NCI-H1092 (cell line): ENCODE measurements around the gene WBP11.

Experiments
- DNase-seq: peaks from one replicate; lab custom pipeline; 2025; lab: John Stamatoyannopoulos, UW

WBP11 gene

GRCh38 chr12:14803011-14803829 lies at the start of gene WBP11, which contains the start of gene C12orf60:
Gene WBP11 (minus strand): TSS chr12:14803478. CDS start chr12:14801383, 2,095 bp downstream.
Gene C12orf60 (plus strand): TSS chr12:14803670. CDS start chr12:14822936, 19,266 bp downstream.
- peak; percentile 99 for DNase-seq

DNA sequence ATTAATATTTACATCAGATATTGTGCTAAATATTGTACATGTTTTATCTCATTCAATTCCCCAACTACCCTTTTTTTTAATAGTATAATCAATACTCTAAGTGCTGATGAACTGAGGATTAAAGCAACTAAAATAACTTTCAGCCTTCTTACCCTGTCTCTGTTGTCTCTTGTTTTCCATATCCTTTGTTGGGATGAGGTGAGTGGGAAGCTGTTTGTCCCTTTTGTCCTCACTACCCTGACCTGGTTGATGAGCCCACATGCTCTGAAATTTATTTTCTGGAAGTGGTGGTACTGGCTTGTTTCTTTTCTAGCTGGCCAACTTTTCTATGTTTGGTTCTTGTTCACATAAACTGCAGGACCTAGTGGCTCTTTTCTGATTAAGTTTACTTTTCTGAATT lies 49.6 kb upstream of the WBP11 start:
- DNase-seq = no peak

- no peak for DNase-seq
These were observed 47.8 kb upstream of the WBP11 start for GRCh38 chr12:14850929-14851663.

GRCh38 chr12:14849661-14850060 lies 46.4 kb upstream of the WBP11 start:
- DNase-seq = no peak

DNA sequence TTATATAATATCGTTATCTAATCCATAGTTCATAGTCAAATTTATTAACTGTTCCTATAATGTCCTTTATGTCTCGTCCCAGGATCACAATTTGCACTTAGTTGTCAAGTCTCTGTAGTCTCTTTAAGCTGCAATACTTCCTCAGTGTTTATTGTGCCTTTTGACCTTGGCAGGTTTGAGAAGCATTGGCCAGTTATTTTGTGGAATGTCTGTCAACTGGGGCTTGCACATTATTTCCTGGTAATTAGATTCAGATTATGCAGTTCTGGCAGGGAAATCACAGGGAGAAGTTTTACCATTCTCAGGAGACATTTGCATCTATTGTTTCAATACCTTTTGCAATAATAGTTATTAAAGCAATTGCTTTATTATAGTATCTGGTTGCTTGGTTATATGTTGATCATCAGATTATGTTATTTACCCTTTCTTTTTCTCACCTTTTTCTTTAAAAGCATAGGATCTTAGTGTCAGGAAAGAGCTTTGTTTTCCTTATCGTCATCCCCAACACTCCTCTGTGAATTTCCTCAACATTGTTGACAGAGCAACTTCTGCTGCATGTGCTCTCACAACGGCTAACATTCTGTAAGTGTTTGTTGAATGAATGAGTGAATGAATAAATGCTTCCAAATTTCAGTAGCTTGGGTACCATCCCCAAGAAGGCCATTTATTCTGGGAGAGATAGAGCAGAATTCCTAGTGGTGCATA lies 43.8 kb upstream of the WBP11 start:
- no peak for DNase-seq

GRCh38 chr12:14846042-14846587 lies 42.8 kb upstream of the WBP11 start:
- DNase-seq = no peak

DNA sequence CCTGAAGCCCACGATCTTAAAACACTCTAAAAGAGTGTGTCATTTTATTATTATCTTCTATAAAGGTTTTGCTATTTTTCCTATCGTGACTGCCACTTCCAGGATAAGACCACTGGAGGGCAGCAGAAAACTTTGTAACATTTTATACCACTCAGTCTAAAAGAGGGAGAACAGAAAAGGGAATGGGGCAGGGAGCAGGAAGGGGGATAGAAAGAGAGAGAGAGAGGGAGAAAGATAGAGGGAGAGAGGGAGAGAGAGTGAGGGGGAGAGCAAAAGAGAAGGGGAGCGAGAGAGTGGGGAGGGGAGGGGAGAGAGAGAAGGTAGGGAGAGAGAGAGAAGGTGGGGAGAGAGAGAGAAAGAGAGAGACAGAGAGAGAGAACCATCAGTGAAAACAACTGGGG lies 42.1 kb upstream of the WBP11 start:
- DNase-seq = peak; percentile 32

GRCh38 chr12:14844401-14844800 lies 41.1 kb upstream of the WBP11 start:
- DNase-seq = no peak

GRCh38 chr12:14843425-14843887 lies 40.2 kb upstream of the WBP11 start, which contains the start of gene ART4:
Gene ART4 (minus strand): TSS chr12:14843526. CDS start chr12:14843113, 413 bp downstream.
- no peak for DNase-seq

DNA sequence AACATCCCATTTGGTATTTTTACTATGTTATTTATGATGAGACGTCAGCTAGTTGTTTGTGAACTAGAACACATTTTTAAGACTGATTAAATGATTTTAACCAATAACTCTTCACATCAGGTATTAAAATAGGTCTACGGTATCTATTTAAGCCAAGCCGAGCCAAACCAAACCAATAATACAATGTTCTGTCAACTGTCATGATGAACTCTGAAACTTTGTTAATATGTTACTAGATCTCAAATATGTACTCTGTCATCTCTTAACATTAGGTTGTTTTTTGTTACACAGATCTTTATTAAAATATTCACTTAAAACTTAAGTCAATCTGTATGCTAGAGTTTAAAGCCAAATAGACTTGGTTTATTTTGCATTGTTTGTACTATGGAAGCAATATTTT lies 39.0 kb upstream of the WBP11 start:
- no peak for DNase-seq

GRCh38 chr12:14841761-14842160 lies 38.5 kb upstream of the WBP11 start:
- no peak for DNase-seq

DNA sequence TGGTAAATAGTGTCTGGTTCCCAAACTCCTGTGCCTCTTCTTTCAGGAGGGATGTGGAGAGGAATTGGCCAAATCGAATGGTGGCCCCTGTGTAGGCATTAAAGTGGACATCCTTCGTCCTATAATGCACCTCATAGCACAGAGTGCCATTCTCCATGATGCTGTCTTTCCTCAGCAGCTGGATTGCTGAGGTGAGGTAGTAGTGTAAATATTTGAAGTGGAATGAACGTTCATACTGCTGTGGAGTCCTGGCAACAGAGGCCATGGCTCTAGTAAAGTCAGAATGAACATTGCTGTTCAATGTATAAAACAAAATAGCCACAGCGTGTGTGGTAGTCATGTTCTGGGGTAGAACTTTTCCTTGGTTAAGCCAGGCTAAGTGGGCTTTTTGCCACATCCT lies 37.3 kb upstream of the WBP11 start:
- DNase-seq = no peak

DNA sequence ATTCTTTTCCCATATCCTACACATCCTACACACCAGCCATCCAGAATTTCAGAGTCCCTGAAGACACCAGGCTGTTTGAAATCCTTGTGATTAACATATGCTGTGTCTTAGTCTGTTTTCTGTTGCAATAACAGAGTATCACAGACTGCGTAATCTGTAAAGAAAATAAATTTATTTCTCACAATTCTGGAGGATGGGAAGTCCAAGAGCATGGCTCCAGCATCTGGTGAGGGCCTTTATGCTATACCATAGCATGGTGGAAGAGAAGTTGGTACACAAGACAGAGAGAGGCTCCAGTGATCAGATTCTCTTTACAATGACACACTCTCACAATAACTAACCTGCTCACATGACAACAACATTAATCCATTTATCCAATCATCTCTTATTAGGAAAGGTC lies 36.0 kb upstream of the WBP11 start:
- DNase-seq = no peak

DNA sequence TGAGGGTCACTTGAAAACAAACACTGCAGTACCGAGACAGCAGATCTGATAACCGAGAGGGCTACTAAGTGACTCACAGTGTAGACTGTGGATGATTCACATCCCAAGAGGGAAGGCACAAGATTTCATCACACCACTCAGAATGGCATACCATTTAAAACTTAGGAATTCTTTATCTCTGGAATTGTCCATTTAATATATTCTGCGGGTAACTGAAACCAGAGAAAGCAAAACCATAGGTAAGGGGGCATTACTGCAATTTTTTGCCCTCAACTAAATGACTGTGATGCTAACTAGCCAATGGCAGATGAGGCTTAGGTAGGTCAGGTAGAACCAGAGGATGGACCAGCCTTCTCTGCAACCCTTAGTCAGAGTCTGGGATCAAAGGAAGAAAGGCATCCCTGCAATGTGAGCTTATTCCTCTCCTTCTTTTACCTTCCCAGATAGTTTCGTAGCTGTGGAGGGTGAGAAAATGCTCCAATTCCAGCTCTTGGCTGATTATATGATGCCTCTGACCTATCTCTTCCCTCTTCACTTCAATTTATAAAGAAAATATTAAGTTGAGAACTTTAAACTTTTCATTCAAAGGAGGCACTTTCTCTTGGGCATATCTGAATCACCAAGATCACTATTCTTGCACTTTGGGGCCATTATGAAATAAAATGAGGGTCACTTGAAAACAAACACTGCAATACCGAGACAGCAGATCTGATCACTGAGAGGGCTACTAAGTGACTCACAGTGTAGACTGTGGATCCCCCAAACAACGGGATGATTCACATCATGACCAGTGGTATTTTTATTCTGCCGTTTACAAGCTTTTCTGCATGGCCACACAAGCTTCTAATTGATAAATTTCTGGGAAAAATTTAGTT lies 33.3 kb upstream of the WBP11 start:
- DNase-seq = no peak

- no peak for DNase-seq
These were observed 31.2 kb upstream of the WBP11 start for GRCh38 chr12:14834509-14834908.

DNA sequence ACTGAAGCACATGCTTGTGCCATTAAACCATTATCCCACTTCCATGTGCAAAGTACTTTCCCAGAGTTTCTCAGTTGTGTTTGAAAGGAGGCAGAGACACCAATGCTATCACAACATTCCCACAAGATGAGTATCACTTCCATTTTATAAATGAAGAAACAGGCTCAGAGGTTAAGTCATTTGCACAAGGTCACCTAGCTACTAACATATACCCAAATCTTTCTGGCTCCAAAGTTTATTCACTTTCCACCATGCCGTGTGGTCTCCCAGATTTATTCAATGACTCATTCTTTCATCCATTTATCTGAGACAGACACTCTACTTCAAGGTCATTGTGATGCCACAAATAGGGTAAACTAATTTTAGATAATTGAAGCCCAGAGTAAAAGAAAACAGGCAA lies 30.7 kb upstream of the WBP11 start:
- DNase-seq = no peak

DNA sequence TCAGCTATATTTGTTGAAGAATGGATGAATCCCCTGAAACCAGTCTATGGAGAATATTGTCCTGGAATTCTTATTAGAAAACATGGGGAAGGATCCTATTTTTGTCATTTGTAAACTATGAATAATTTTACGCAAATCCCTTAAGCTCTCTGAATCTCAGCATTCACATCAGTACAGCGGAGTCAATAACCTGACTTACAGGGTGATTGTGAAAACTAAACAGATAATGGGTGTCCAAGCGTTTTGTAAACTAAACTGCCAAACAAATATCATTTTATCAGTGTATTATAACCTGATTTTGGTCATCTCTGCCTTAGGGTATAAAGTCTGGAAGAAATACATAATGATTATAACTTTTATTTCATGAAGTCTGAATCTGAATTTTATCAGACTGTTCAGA lies 30.1 kb upstream of the WBP11 start:
- no peak for DNase-seq

GRCh38 chr12:14828892-14829291 lies 25.6 kb upstream of the WBP11 start:
- DNase-seq = no peak

GRCh38 chr12:14827043-14827442 lies 23.8 kb upstream of the WBP11 start:
- DNase-seq = no peak

GRCh38 chr12:14826491-14826890 lies 23.2 kb upstream of the WBP11 start:
- no peak for DNase-seq

GRCh38 chr12:14825256-14825655 lies 22.0 kb upstream of the WBP11 start:
- no peak for DNase-seq
